ENCODE results near the gene OTOS. TPM values are rescaled to one million over a fixed set of nuclear protein-coding genes. Genes with fewer than 3 reads are reported as not detected.
A peak's percentile ranks its signal among the peaks of the same experiment; 100 is the strongest.

Gene OTOS
- total and polyA plus RNA-seq, 4 donors = not detected

- intact Hi-C loops (cut with DNase I) = no loop called here
- H3K4me1 ChIP-seq (ENCODE audit: control insufficient read depth in 1 of 2, insufficient read depth in 2 of 2, low read length in 2 of 2) = no peaks in the 10 kb centered on the region
- no peaks in the 10 kb centered on the region for H3K27me3 ChIP-seq (ENCODE audit: control insufficient read depth in 1 of 2, insufficient read depth in 2 of 2, low read length in 1 of 2)
- DNase-seq = peak; percentile 34 to 65
- H3K4me3 ChIP-seq (ENCODE audit: low read length in 2 of 2) = no peak overlapping the region
- H3K9me3 ChIP-seq (ENCODE audit: control insufficient read depth, low read length) = no peaks in the 10 kb centered on the region
- WGBS, 2 donors = 85 to 86% methylated on average over 15 of the region's 15 CpGs
- ATAC-seq (ENCODE audit: low FRiP score) = no peak
- no peak overlapping the region for H3K27ac ChIP-seq (ENCODE audit: low read depth in 1 of 2, low read length in 2 of 2)
- H3K36me3 ChIP-seq (ENCODE audit: control insufficient read depth in 1 of 2, insufficient read depth in 2 of 2, low read length in 1 of 2) = no peaks in the 10 kb centered on the region
Measured at GRCh38 chr2:240169486-240170353, 29.3 kb upstream of the OTOS start.

GRCh38 chr2:240168546-240169361 is 28.3 kb upstream of the OTOS start:
- 84 to 90% methylated on average over 26 of the region's 26 CpGs for WGBS, 2 donors
- H3K4me3 ChIP-seq (ENCODE audit: low read length in 2 of 2) = no peak overlapping the region
- H3K9me3 ChIP-seq (ENCODE audit: control insufficient read depth, low read length) = no peaks in the 10 kb centered on the region
- intact Hi-C loops (cut with DNase I) = no loop called here
- ATAC-seq (ENCODE audit: low FRiP score) = peak; percentile 15
- peak; percentile 43 to 65 for DNase-seq
- no peaks in the 10 kb centered on the region for H3K4me1 ChIP-seq (ENCODE audit: control insufficient read depth in 1 of 2, insufficient read depth in 2 of 2, low read length in 2 of 2)
- H3K27me3 ChIP-seq (ENCODE audit: control insufficient read depth in 1 of 2, insufficient read depth in 2 of 2, low read length in 1 of 2) = no peaks in the 10 kb centered on the region
- no peaks in the 10 kb centered on the region for H3K36me3 ChIP-seq (ENCODE audit: control insufficient read depth in 1 of 2, insufficient read depth in 2 of 2, low read length in 1 of 2)
- no peak overlapping the region for H3K27ac ChIP-seq (ENCODE audit: low read depth in 1 of 2, low read length in 2 of 2)

GRCh38 chr2:240168041-240168440 is 27.6 kb upstream of the OTOS start:
- H3K27me3 ChIP-seq (ENCODE audit: control insufficient read depth in 1 of 2, insufficient read depth in 2 of 2, low read length in 1 of 2) = no peaks in the 10 kb centered on the region
- no peaks in the 10 kb centered on the region for H3K9me3 ChIP-seq (ENCODE audit: control insufficient read depth, low read length)
- intact Hi-C loops (cut with DNase I) = no loop called here
- no peaks in the 10 kb centered on the region for H3K36me3 ChIP-seq (ENCODE audit: control insufficient read depth in 1 of 2, insufficient read depth in 2 of 2, low read length in 1 of 2)
- DNase-seq = peak; percentile 31 to 64
- H3K4me1 ChIP-seq (ENCODE audit: control insufficient read depth in 1 of 2, insufficient read depth in 2 of 2, low read length in 2 of 2) = no peaks in the 10 kb centered on the region
- no peak overlapping the region for H3K27ac ChIP-seq (ENCODE audit: low read depth in 1 of 2, low read length in 2 of 2)
- no peak for ATAC-seq (ENCODE audit: low FRiP score)
- H3K4me3 ChIP-seq (ENCODE audit: low read length in 2 of 2) = no peak overlapping the region
- WGBS, 2 donors = 86% methylated on average over 18 of the region's 18 CpGs

- intact Hi-C loops (cut with DNase I) = no loop called here
- H3K4me1 ChIP-seq (ENCODE audit: control insufficient read depth in 1 of 2, insufficient read depth in 2 of 2, low read length in 2 of 2) = no peaks in the 10 kb centered on the region
- 73 to 78% methylated on average over 9 of the region's 9 CpGs for WGBS, 2 donors
- peak in 1 of 2 donors; percentile 32 for DNase-seq
- no peak for ATAC-seq (ENCODE audit: low FRiP score)
- no peaks in the 10 kb centered on the region for H3K27me3 ChIP-seq (ENCODE audit: control insufficient read depth in 1 of 2, insufficient read depth in 2 of 2, low read length in 1 of 2)
- no peaks in the 10 kb centered on the region for H3K36me3 ChIP-seq (ENCODE audit: control insufficient read depth in 1 of 2, insufficient read depth in 2 of 2, low read length in 1 of 2)
- H3K4me3 ChIP-seq (ENCODE audit: low read length in 2 of 2) = no peak overlapping the region
- H3K9me3 ChIP-seq (ENCODE audit: control insufficient read depth, low read length) = no peaks in the 10 kb centered on the region
- no peak overlapping the region for H3K27ac ChIP-seq (ENCODE audit: low read depth in 1 of 2, low read length in 2 of 2)
Measured at GRCh38 chr2:240167588-240167880, 27.1 kb upstream of the OTOS start.

GRCh38 chr2:240166761-240167587 is 26.5 kb upstream of the OTOS start:
- H3K4me1 ChIP-seq (ENCODE audit: control insufficient read depth in 1 of 2, insufficient read depth in 2 of 2, low read length in 2 of 2) = no peaks in the 10 kb centered on the region
- 72 to 73% methylated on average over 21 of the region's 21 CpGs for WGBS, 2 donors
- no peak overlapping the region for H3K4me3 ChIP-seq (ENCODE audit: low read length in 2 of 2)
- no peaks in the 10 kb centered on the region for H3K9me3 ChIP-seq (ENCODE audit: control insufficient read depth, low read length)
- H3K27me3 ChIP-seq (ENCODE audit: control insufficient read depth in 1 of 2, insufficient read depth in 2 of 2, low read length in 1 of 2) = no peaks in the 10 kb centered on the region
- ATAC-seq (ENCODE audit: low FRiP score) (no peak), DNase-seq (peak; percentile 27 to 55)
- no peak overlapping the region for H3K27ac ChIP-seq (ENCODE audit: low read depth in 1 of 2, low read length in 2 of 2)
- intact Hi-C loops (cut with DNase I) = no loop called here
- no peaks in the 10 kb centered on the region for H3K36me3 ChIP-seq (ENCODE audit: control insufficient read depth in 1 of 2, insufficient read depth in 2 of 2, low read length in 1 of 2)

GRCh38 chr2:240166191-240166590 is 25.7 kb upstream of the OTOS start:
- 79 to 86% methylated on average over 5 of the region's 5 CpGs for WGBS, 2 donors

GRCh38 chr2:240165661-240166060 is 25.2 kb upstream of the OTOS start:
- Histone ChIP-seq H3K4me1 (ENCODE audit: control insufficient read depth in 1 of 2, insufficient read depth in 2 of 2, low read length in 2 of 2) (no peaks in the 10 kb centered on the region), H3K4me3 (ENCODE audit: low read length in 2 of 2) (no peak overlapping the region), H3K27ac (ENCODE audit: low read depth in 1 of 2, low read length in 2 of 2) (no peak overlapping the region), H3K27me3 (ENCODE audit: control insufficient read depth in 1 of 2, insufficient read depth in 2 of 2, low read length in 1 of 2) (no peaks in the 10 kb centered on the region), H3K36me3 (ENCODE audit: control insufficient read depth in 1 of 2, insufficient read depth in 2 of 2, low read length in 1 of 2) (no peaks in the 10 kb centered on the region), H3K9me3 (ENCODE audit: control insufficient read depth, low read length) (no peaks in the 10 kb centered on the region)
- peak; percentile 20 to 38 for DNase-seq
- intact Hi-C loops (cut with DNase I) = no loop called here
- 46 to 52% methylated on average over 4 of the region's 4 CpGs for WGBS, 2 donors
- ATAC-seq (ENCODE audit: low FRiP score) = no peak

More at GRCh38 chr2:240166191-240166590, 25.7 kb upstream of the OTOS start:
- H3K27ac ChIP-seq (ENCODE audit: low read depth in 1 of 2, low read length in 2 of 2) = no peak overlapping the region
- no peak for ATAC-seq (ENCODE audit: low FRiP score)
- no peaks in the 10 kb centered on the region for H3K36me3 ChIP-seq (ENCODE audit: control insufficient read depth in 1 of 2, insufficient read depth in 2 of 2, low read length in 1 of 2)
- DNase-seq = peak; percentile 21 to 34
- H3K4me3 ChIP-seq (ENCODE audit: low read length in 2 of 2) = no peak overlapping the region
- H3K9me3 ChIP-seq (ENCODE audit: control insufficient read depth, low read length) = no peaks in the 10 kb centered on the region
- intact Hi-C loops (cut with DNase I) = no loop called here
- no peaks in the 10 kb centered on the region for H3K27me3 ChIP-seq (ENCODE audit: control insufficient read depth in 1 of 2, insufficient read depth in 2 of 2, low read length in 1 of 2)
- no peaks in the 10 kb centered on the region for H3K4me1 ChIP-seq (ENCODE audit: control insufficient read depth in 1 of 2, insufficient read depth in 2 of 2, low read length in 2 of 2)

- Histone ChIP-seq H3K27ac (ENCODE audit: low read depth in 1 of 2, low read length in 2 of 2) (no peak overlapping the region), H3K9me3 (ENCODE audit: control insufficient read depth, low read length) (no peaks in the 10 kb centered on the region), H3K27me3 (ENCODE audit: control insufficient read depth in 1 of 2, insufficient read depth in 2 of 2, low read length in 1 of 2) (no peaks in the 10 kb centered on the region), H3K4me1 (ENCODE audit: control insufficient read depth in 1 of 2, insufficient read depth in 2 of 2, low read length in 2 of 2) (no peaks in the 10 kb centered on the region), H3K36me3 (ENCODE audit: control insufficient read depth in 1 of 2, insufficient read depth in 2 of 2, low read length in 1 of 2) (no peaks in the 10 kb centered on the region), H3K4me3 (ENCODE audit: low read length in 2 of 2) (no peak overlapping the region)
- DNase-seq (peak; percentile 29 to 36), ATAC-seq (ENCODE audit: low FRiP score) (no peak)
- intact Hi-C loops (cut with DNase I) = no loop called here
- WGBS, 2 donors = 82 to 87% methylated on average over 10 of the region's 10 CpGs
Measured at GRCh38 chr2:240165034-240165433, 24.6 kb upstream of the OTOS start.

All from aorta (tissue), 5 donors.